ENCODE measurements around the gene RNU4-1.
"Not testable (repeated sequence)": the region's sequence is repeated elsewhere in the genome, so short reads cannot be mapped to it uniquely, and the experiment has no call there.

RNU4-1 gene

DNA sequence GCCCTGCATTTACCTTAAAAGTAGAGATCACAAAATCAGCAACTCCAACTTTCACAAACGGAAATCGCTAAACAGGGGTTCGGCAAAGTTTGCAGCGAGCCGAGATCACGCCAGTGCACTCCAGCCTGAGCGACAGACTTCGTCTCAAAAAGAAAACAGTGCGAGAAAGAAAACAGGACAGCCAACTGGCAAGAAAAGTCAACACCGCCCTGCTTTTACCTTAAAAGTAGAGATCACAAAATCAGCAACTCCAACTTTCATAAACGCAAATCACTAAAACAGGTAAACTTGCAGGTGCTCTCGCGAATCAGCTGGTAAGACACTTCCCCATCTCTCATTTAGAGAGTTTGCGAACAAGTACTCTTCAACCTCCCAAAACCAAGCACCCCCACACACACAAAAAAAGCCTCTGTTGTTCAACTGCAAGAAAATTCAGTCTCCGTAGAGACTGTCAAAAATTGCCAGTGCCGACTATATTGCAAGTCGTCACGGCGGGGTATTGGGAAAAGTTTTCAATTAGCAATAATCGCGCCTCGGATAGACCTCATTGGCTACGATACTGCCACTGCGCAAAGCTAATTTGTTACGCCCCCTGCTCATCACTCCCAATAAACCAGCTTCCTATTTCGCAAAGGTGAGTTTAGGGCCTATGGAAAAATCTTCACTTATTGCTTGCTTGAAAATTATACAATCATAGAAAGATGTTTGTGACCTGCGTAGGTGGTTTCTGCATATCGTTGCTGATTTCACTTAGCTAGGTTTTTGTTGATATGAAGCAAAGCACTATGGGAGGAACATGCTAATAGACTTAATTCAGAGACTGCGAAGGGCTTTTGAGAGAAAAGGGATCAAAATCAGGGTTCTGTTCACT lies at the start of gene RNU4-1:
TSS of gene RNU4-1 (minus strand) at position 577 of the 871 bp plus-strand sequence.
- H3K27me3 ChIP-seq (ENCODE audit: insufficient read depth, low read length), result no peaks in the 10 kb centered on the region
- no peaks in the 10 kb centered on the region for H3K36me3 ChIP-seq (ENCODE audit: insufficient read depth, low read length)
- H3K4me3 ChIP-seq (ENCODE audit: low read depth, low read length), result peak within 1 kb of the TSS; percentile 69
- peaks cover 4% of the 10 kb centered on the region for H3K4me1 ChIP-seq (ENCODE audit: control insufficient read depth, insufficient read depth, low read length, unreplicated experiment)
- no peaks in the 10 kb centered on the region for H3K79me2 ChIP-seq (ENCODE audit: control insufficient read depth, insufficient read depth, low read length, unreplicated experiment)
- peak within 1 kb of the TSS; percentile 41 for H2AFZ ChIP-seq (ENCODE audit: low read length, unreplicated experiment)
- peak within 1 kb of the TSS; percentile 99 for H3K27ac ChIP-seq (ENCODE audit: low read depth, low read length)

- no peaks in the 10 kb centered on the region for H3K36me3 ChIP-seq (ENCODE audit: insufficient read depth, low read length)
- H2AFZ ChIP-seq (ENCODE audit: low read length, unreplicated experiment), result no peak overlapping the region
- H3K4me1 ChIP-seq (ENCODE audit: control insufficient read depth, insufficient read depth, low read length, unreplicated experiment), result no peaks in the 10 kb centered on the region
- H3K27me3 ChIP-seq (ENCODE audit: insufficient read depth, low read length), result peaks cover 5% of the 10 kb centered on the region; the same call in 1 of the 2 replicates
- no peak overlapping the region for H3K4me3 ChIP-seq (ENCODE audit: low read depth, low read length)
- no peaks in the 10 kb centered on the region for H3K79me2 ChIP-seq (ENCODE audit: control insufficient read depth, insufficient read depth, low read length, unreplicated experiment)
- H3K27ac ChIP-seq (ENCODE audit: low read depth, low read length), result no peak overlapping the region
Measured at GRCh38 chr12:120342175-120343038, 49.4 kb upstream of the RNU4-1 start.

- Histone ChIP-seq H3K4me1 (ENCODE audit: control insufficient read depth, insufficient read depth, low read length, unreplicated experiment) (no peaks in the 10 kb centered on the region), H3K27me3 (ENCODE audit: insufficient read depth, low read length) (peaks cover 5% of the 10 kb centered on the region; the same call in 1 of the 2 replicates)
Measured at GRCh38 chr12:120339256-120339655, 46.2 kb upstream of the RNU4-1 start.

DNA sequence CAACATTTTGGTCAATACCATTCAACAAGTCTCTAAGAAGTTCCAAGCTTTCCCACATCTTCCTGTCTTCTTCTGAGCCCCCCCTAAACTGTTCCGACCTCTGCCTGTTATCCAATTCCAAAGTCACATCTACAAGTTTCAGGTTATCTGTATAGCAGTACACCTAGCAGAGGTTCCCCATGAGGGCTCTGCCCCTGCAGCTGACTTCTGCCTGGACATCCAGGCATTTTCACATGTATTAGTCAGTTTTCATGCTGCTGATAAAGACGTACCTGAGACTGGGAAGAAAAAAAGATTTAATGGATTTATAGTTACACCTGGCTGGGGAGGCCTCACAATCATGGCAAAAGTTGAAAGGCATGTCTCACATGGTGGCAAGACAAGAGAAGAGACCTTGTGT lies 44.7 kb upstream of the RNU4-1 start:
- H3K27me3 ChIP-seq (ENCODE audit: insufficient read depth, low read length), result peaks cover 5% of the 10 kb centered on the region; the same call in 1 of the 2 replicates
- H3K4me1 ChIP-seq (ENCODE audit: control insufficient read depth, insufficient read depth, low read length, unreplicated experiment), result no peaks in the 10 kb centered on the region
- H3K27ac ChIP-seq (ENCODE audit: low read depth, low read length), result no peak overlapping the region
- no peaks in the 10 kb centered on the region for H3K79me2 ChIP-seq (ENCODE audit: control insufficient read depth, insufficient read depth, low read length, unreplicated experiment)
- H3K36me3 ChIP-seq (ENCODE audit: insufficient read depth, low read length), result no peaks in the 10 kb centered on the region
- H3K4me3 ChIP-seq (ENCODE audit: low read depth, low read length), result no peak overlapping the region
- no peak overlapping the region for H2AFZ ChIP-seq (ENCODE audit: low read length, unreplicated experiment)

More at GRCh38 chr12:120339256-120339655, 46.2 kb upstream of the RNU4-1 start:
- Histone ChIP-seq H3K79me2 (ENCODE audit: control insufficient read depth, insufficient read depth, low read length, unreplicated experiment) (no peaks in the 10 kb centered on the region), H2AFZ (ENCODE audit: low read length, unreplicated experiment) (no peak overlapping the region), H3K36me3 (ENCODE audit: insufficient read depth, low read length) (no peaks in the 10 kb centered on the region), H3K27ac (ENCODE audit: low read depth, low read length) (no peak overlapping the region), H3K4me3 (ENCODE audit: low read depth, low read length) (no peak overlapping the region)

GRCh38 chr12:120336392-120336791 lies 43.4 kb upstream of the RNU4-1 start:
- not testable (repeated sequence) for H2AFZ ChIP-seq (ENCODE audit: low read length, unreplicated experiment)

DNA sequence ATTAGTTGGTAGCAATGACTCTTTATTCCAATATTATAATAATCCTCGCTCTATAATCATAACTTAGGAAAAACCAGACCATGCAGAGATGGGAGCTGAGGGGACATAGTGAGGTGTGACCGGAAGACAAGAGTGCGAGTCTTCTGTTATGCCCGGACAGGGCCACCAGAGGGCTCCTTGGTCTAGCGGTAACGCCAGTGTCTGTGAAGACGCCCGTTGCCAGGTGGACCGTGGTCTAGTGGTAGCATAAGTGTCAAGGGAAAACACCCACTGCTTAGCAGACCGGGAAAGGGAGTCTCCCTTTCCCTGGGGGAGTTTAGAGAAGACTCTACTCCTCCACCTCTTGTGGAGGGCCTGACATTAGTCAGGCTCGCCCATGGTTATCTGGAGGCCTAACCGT lies 42.4 kb upstream of the RNU4-1 start:
- not testable (repeated sequence) for H3K27ac ChIP-seq (ENCODE audit: low read depth, low read length); H3K79me2 ChIP-seq (ENCODE audit: control insufficient read depth, insufficient read depth, low read length, unreplicated experiment); H3K4me1 ChIP-seq (ENCODE audit: control insufficient read depth, insufficient read depth, low read length, unreplicated experiment); H3K4me3 ChIP-seq (ENCODE audit: low read depth, low read length); H3K36me3 ChIP-seq (ENCODE audit: insufficient read depth, low read length); H3K27me3 ChIP-seq (ENCODE audit: insufficient read depth, low read length); H2AFZ ChIP-seq (ENCODE audit: low read length, unreplicated experiment)

More at GRCh38 chr12:120336392-120336791, 43.4 kb upstream of the RNU4-1 start:
- H3K36me3 ChIP-seq (ENCODE audit: insufficient read depth, low read length); H3K27ac ChIP-seq (ENCODE audit: low read depth, low read length); H3K4me1 ChIP-seq (ENCODE audit: control insufficient read depth, insufficient read depth, low read length, unreplicated experiment); H3K79me2 ChIP-seq (ENCODE audit: control insufficient read depth, insufficient read depth, low read length, unreplicated experiment); H3K27me3 ChIP-seq (ENCODE audit: insufficient read depth, low read length); H3K4me3 ChIP-seq (ENCODE audit: low read depth, low read length): not testable (repeated sequence)

DNA sequence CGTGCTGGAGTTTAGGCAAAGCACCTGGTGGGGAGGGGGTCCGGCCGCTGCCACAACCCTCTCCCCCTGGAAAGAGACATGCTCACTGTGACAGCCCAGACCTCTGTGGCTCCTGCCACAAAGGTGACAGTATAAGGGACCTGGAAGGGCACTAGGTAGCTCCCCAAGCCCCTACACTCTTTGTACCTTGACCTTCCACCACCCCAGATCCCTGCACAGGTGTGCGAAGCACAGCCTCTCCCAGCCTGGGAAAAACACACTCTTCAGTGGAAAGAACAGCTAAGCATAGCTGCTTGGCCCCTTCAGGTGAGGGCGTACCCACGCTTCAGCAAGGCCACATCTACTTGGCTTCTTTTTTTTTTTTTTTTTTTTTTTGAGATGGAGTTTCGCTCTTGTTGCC lies 39.5 kb upstream of the RNU4-1 start:
- Histone ChIP-seq H3K27me3 (ENCODE audit: insufficient read depth, low read length) (peaks cover 1% of the 10 kb centered on the region; the same call in 1 of the 2 replicates), H3K4me1 (ENCODE audit: control insufficient read depth, insufficient read depth, low read length, unreplicated experiment) (no peaks in the 10 kb centered on the region), H2AFZ (ENCODE audit: low read length, unreplicated experiment) (no peak overlapping the region), H3K79me2 (ENCODE audit: control insufficient read depth, insufficient read depth, low read length, unreplicated experiment) (no peaks in the 10 kb centered on the region), H3K36me3 (ENCODE audit: insufficient read depth, low read length) (no peaks in the 10 kb centered on the region), H3K27ac (ENCODE audit: low read depth, low read length) (no peak overlapping the region), H3K4me3 (ENCODE audit: low read depth, low read length) (no peak overlapping the region)

DNA sequence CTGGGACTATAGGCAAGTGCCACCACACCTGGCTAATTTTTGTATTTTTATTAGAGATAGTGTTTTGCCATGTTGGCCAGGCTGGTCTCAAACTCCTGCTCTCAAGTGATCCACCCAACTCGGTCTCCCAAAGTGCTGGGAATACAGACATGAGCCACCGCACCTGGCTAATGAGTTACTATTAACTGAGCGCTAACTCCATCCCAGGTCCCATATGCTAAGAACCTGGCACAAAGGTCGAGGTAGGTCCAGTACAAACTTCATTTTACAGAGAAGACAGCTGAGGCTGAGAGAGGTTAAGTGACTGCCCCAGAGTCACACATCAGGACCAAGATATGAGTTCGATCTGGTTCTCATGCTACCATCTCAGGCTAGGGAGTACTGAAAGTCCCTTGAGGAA lies 39.0 kb upstream of the RNU4-1 start:
- H2AFZ ChIP-seq (ENCODE audit: low read length, unreplicated experiment), result no peak overlapping the region
- H3K36me3 ChIP-seq (ENCODE audit: insufficient read depth, low read length), result no peaks in the 10 kb centered on the region
- no peaks in the 10 kb centered on the region for H3K27me3 ChIP-seq (ENCODE audit: insufficient read depth, low read length)
- H3K4me1 ChIP-seq (ENCODE audit: control insufficient read depth, insufficient read depth, low read length, unreplicated experiment), result no peaks in the 10 kb centered on the region
- no peak overlapping the region for H3K4me3 ChIP-seq (ENCODE audit: low read depth, low read length)
- no peaks in the 10 kb centered on the region for H3K79me2 ChIP-seq (ENCODE audit: control insufficient read depth, insufficient read depth, low read length, unreplicated experiment)
- H3K27ac ChIP-seq (ENCODE audit: low read depth, low read length), result no peak overlapping the region

DNA sequence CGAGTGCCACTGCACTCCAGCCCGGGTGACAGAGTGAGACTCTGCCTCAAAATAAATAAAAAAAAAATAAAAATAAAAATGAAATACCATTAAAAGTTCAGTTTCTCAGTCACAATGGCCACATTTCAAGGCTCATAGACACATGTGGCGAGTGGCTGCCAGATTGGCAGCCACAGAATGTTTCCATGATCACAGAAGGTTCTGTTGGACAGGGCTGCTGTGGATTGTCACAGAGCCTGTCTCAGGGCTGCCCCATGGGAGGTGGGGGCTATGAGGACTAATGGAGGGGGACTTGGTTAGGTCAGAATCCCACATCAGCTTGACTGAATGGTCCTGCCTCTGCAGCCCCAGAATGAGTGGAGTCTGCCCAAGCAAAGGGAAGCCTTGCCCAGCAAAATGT lies 38.4 kb upstream of the RNU4-1 start:
- Histone ChIP-seq H3K27me3 (ENCODE audit: insufficient read depth, low read length) (no peaks in the 10 kb centered on the region), H3K4me3 (ENCODE audit: low read depth, low read length) (no peak overlapping the region), H2AFZ (ENCODE audit: low read length, unreplicated experiment) (no peak overlapping the region), H3K36me3 (ENCODE audit: insufficient read depth, low read length) (no peaks in the 10 kb centered on the region), H3K27ac (ENCODE audit: low read depth, low read length) (no peak overlapping the region), H3K4me1 (ENCODE audit: control insufficient read depth, insufficient read depth, low read length, unreplicated experiment) (no peaks in the 10 kb centered on the region), H3K79me2 (ENCODE audit: control insufficient read depth, insufficient read depth, low read length, unreplicated experiment) (no peaks in the 10 kb centered on the region)

- no peak overlapping the region for H3K4me3 ChIP-seq (ENCODE audit: low read depth, low read length)
- no peak overlapping the region for H3K27ac ChIP-seq (ENCODE audit: low read depth, low read length)
- no peaks in the 10 kb centered on the region for H3K79me2 ChIP-seq (ENCODE audit: control insufficient read depth, insufficient read depth, low read length, unreplicated experiment)
- H3K36me3 ChIP-seq (ENCODE audit: insufficient read depth, low read length), result no peaks in the 10 kb centered on the region
- no peaks in the 10 kb centered on the region for H3K4me1 ChIP-seq (ENCODE audit: control insufficient read depth, insufficient read depth, low read length, unreplicated experiment)
- no peaks in the 10 kb centered on the region for H3K27me3 ChIP-seq (ENCODE audit: insufficient read depth, low read length)
- H2AFZ ChIP-seq (ENCODE audit: low read length, unreplicated experiment), result no peak overlapping the region
Measured at GRCh38 chr12:120328228-120328627, 35.2 kb upstream of the RNU4-1 start.

Measured in ACC112 (cell line).